Loucy (cell line): ENCODE data around the gene KRTAP12-3.
"Not testable (repeated sequence)": the region's sequence is repeated elsewhere in the genome, so short reads cannot be mapped to it uniquely, and the experiment has no call there.

ENCODE experiments used
- H2AFZ ChIP-seq: fragments of 200-600 bp; sonication (generic); 2 replicates; pipeline ENCODE4 v1.6.0; 2016; ENCODE audit warnings: antibody characterized with exemption, mild to moderate bottlenecking, low read length, moderate library complexity
- H3F3A ChIP-seq: fragments of 200-600 bp; 2 replicates; pipeline ENCODE4 v1.6.0; 2016; ENCODE audit warnings: antibody characterized with exemption, low read depth, mild to moderate bottlenecking
- H3K27me3 ChIP-seq: fragments of 200-600 bp; sonication (generic); 2 replicates; pipeline ENCODE4 v1.6.1; 2014; ENCODE audit warnings: low read length, mild to moderate bottlenecking; ENCODE audit not compliant: insufficient read depth, poor library complexity, severe bottlenecking
- H3K36me3 ChIP-seq: fragments of 200-600 bp; sonication (generic); 2 replicates; pipeline ENCODE4 v1.6.1; 2016; ENCODE audit warnings: low read length; ENCODE audit not compliant: insufficient read depth
- H3K4me1 ChIP-seq: fragments of 200-600 bp; sonication (generic); 2 replicates; pipeline ENCODE4 v1.5.1; 2014; ENCODE audit warnings: low read length, mild to moderate bottlenecking; ENCODE audit not compliant: insufficient read depth, poor library complexity, severe bottlenecking
- H3K4me2 ChIP-seq: fragments of 200-600 bp; sonication (generic); 2 replicates; pipeline ENCODE4 v1.6.0; 2014; ENCODE audit warnings: antibody characterized with exemption, low read length, low read depth, mild to moderate bottlenecking; ENCODE audit not compliant: poor library complexity, severe bottlenecking
- H3K4me3 ChIP-seq: fragments of 200-600 bp; sonication (generic); 2 replicates; pipeline ENCODE4 v1.5.1; 2014; ENCODE audit warnings: low read length, mild to moderate bottlenecking, mixed read lengths; ENCODE audit not compliant: poor library complexity, severe bottlenecking
- H3K79me2 ChIP-seq: fragments of 200-600 bp; sonication (generic); 2 replicates; pipeline ENCODE4 v1.6.1; 2014; ENCODE audit warnings: low read length; ENCODE audit not compliant: insufficient read depth
- H3K9ac ChIP-seq: fragments of 200-600 bp; sonication (generic); 2 replicates; pipeline ENCODE4 v1.6.0; 2014; ENCODE audit warnings: mild to moderate bottlenecking, low read depth, low read length, moderate library complexity; ENCODE audit not compliant: poor library complexity, severe bottlenecking
- H3K9me2 ChIP-seq: fragments of 200-600 bp; sonication (generic); replicated peaks from 2 replicates; pipeline ENCODE4 v1.6.1; 2016; ENCODE audit warnings: low read depth, low read length, mixed read lengths
- H3K9me3 ChIP-seq: fragments of 200-600 bp; sonication (generic); 2 replicates; pipeline ENCODE4 v1.6.1; 2014; ENCODE audit warnings: mild to moderate bottlenecking, antibody characterized with exemption, low read length, low read depth; ENCODE audit not compliant: insufficient read depth
- H4K20me1 ChIP-seq: fragments of 200-600 bp; sonication (generic); 2 replicates; pipeline ENCODE4 v1.6.0; 2014; ENCODE audit warnings: antibody characterized with exemption, low read length, mild to moderate bottlenecking; ENCODE audit not compliant: insufficient read depth, poor library complexity, severe bottlenecking
- EZH2phosphoT487 ChIP-seq: fragments of 200-600 bp; IDR thresholded peaks from 2 replicates; pipeline ENCODE4 v1.6.1; 2018; ENCODE audit warnings: antibody characterized with exemption, mild to moderate bottlenecking, moderate library complexity, borderline replicate concordance
- TF ChIP-seq, protein P1 (sequence below): fragments of 200-600 bp; sonication (generic); conservative IDR thresholded peaks from 2 replicates; pipeline ENCODE4 v1.5.1; 2014; ENCODE audit warnings: mild to moderate bottlenecking, antibody characterized with exemption, low read length

Gene KRTAP12-3

GRCh38 chr21:44695641-44696040 lies 37.9 kb downstream of the KRTAP12-3 start:
- Histone ChIP-seq H3K9me2 (no peaks in the 10 kb centered on the region), H2AFZ (no peak overlapping the region), H4K20me1 (no peaks in the 10 kb centered on the region), H3K9me3 (peaks cover 4% of the 10 kb centered on the region; the same call in 1 of the 2 replicates), H3K4me3 (no peak overlapping the region), H3F3A (no peaks in the 10 kb centered on the region), H3K4me1 (no peaks in the 10 kb centered on the region), H3K27me3 (no peaks in the 10 kb centered on the region), H3K36me3 (no peaks in the 10 kb centered on the region), H3K4me2 (no peak overlapping the region), H3K9ac (no peak overlapping the region), H3K79me2 (no peaks in the 10 kb centered on the region)
- TF ChIP-seq EZH2phosphoT487 = no peak
- TF ChIP-seq, protein P1, sequence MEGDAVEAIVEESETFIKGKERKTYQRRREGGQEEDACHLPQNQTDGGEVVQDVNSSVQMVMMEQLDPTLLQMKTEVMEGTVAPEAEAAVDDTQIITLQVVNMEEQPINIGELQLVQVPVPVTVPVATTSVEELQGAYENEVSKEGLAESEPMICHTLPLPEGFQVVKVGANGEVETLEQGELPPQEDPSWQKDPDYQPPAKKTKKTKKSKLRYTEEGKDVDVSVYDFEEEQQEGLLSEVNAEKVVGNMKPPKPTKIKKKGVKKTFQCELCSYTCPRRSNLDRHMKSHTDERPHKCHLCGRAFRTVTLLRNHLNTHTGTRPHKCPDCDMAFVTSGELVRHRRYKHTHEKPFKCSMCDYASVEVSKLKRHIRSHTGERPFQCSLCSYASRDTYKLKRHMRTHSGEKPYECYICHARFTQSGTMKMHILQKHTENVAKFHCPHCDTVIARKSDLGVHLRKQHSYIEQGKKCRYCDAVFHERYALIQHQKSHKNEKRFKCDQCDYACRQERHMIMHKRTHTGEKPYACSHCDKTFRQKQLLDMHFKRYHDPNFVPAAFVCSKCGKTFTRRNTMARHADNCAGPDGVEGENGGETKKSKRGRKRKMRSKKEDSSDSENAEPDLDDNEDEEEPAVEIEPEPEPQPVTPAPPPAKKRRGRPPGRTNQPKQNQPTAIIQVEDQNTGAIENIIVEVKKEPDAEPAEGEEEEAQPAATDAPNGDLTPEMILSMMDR = no peak

- Histone ChIP-seq H3K27me3 (no peaks in the 10 kb centered on the region), H3K4me3 (no peak overlapping the region), H3F3A (no peaks in the 10 kb centered on the region)
These were observed 38.8 kb downstream of the KRTAP12-3 start for GRCh38 chr21:44696572-44696971.

DNA sequence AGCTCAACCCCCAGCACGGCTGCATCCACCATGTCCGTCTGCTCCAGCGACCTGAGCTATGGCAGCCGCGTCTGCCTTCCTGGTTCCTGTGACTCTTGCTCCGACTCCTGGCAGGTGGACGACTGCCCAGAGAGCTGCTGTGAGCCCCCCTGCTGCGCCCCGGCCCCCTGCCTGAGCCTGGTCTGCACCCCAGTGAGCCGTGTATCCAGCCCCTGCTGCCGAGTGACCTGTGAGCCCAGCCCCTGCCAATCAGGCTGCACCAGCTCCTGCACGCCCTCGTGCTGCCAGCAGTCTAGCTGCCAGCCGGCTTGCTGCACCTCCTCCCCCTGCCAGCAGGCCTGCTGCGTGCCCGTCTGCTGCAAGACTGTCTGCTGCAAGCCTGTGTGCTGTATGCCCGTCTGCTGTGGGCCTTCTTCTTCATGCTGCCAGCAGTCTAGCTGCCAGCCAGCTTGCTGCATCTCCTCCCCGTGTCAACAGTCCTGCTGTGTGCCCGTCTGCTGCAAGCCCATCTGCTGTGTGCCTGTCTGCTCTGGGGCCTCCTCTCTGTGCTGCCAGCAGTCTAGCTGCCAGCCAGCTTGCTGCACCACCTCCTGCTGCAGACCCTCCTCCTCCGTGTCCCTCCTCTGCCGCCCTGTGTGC lies 39.6 kb downstream of the KRTAP12-3 start, which contains the start of gene KRTAP10-12:
TSS of gene KRTAP10-12 (plus strand) at position 1 of the 639 bp plus-strand sequence. CDS start at position 31, 30 bp downstream.
- H3F3A ChIP-seq = not testable (repeated sequence)

More at GRCh38 chr21:44696572-44696971, 38.8 kb downstream of the KRTAP12-3 start:
- TF ChIP-seq, protein P1 = no peak
- TF ChIP-seq EZH2phosphoT487 = no peak
- no peaks in the 10 kb centered on the region for H3K36me3 ChIP-seq
- H4K20me1 ChIP-seq = no peaks in the 10 kb centered on the region
- no peaks in the 10 kb centered on the region for H3K4me1 ChIP-seq
- H2AFZ ChIP-seq = no peak overlapping the region
- no peaks in the 10 kb centered on the region for H3K9me2 ChIP-seq
- no peak overlapping the region for H3K4me2 ChIP-seq
- H3K79me2 ChIP-seq = no peaks in the 10 kb centered on the region
- no peak overlapping the region for H3K9ac ChIP-seq
- peaks cover 4% of the 10 kb centered on the region; the same call in 1 of the 2 replicates for H3K9me3 ChIP-seq

More for the DNA sequence above, 39.6 kb downstream of the KRTAP12-3 start, which contains the start of gene KRTAP10-12:
- not testable (repeated sequence) for H3K27me3 ChIP-seq, H4K20me1 ChIP-seq, H3K9me3 ChIP-seq, H3K9ac ChIP-seq, H3K79me2 ChIP-seq, H3K4me3 ChIP-seq, H3K4me2 ChIP-seq, H3K9me2 ChIP-seq, H3K36me3 ChIP-seq, H2AFZ ChIP-seq, H3K4me1 ChIP-seq
